Suprapubic skin (tissue), 4 donors: Measurements from ENCODE around the gene LTV1.

ENCODE experiments used
- EP300 ChIP-seq: sonication (generic); formaldehyde crosslinking; IDR thresholded peaks from one replicate; pipeline ENCODE4 v1.6.1; 2017; ENCODE audit warnings: antibody characterized with exemption
- POLR2A ChIP-seq, 2 donors: fragments of 450-650 bp; IDR thresholded peaks; one replicate each; pipeline ENCODE4 v1.6.1; 2017; ENCODE audit warnings: antibody characterized with exemption in 2 of 2, mild to moderate bottlenecking in 2 of 2, moderate library complexity in 2 of 2
- POLR2AphosphoS5 ChIP-seq, 3 donors: sonication (generic); formaldehyde crosslinking; IDR thresholded peaks; one replicate each; pipeline ENCODE4 v1.6.1; 2017; ENCODE audit warnings: antibody characterized with exemption in 3 of 3
- TF ChIP-seq, protein P1 (sequence below), 2 donors: fragments of 200-600 bp in 1 of 2; fragments of 450-650 bp in 1 of 2; sonication (generic) in 1 of 2; IDR thresholded peaks; one replicate each; pipeline ENCODE4 v1.5.1; 2016 to 2019; ENCODE audit warnings: antibody characterized with exemption in 2 of 2, mild to moderate bottlenecking in 1 of 2, moderate library complexity in 1 of 2

DNA sequence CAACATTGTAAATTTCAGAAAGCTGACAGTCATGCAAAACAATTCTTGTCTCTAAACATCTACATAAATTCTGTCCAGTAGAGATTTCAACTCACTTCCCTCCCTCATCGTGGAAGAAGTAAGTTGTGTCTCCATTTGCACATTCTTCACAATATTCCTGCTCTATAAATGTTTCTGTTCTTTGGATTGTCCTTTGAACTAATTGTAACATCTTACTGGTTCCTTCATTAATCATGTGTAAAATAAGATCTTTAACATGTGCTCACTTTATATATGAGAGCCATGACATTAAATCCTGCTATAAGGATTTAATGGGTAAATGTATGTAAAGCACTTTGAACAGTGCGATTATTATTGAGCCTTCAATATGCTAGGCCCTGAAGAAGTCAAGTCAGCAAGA is 7.0 kb upstream of the LTV1 start:
- TF ChIP-seq POLR2A (IDR thresholded peaks at IDR 0.05) (no peak), EP300 (no peak), POLR2AphosphoS5 (IDR thresholded peaks at IDR 0.05) (no peak)
- TF ChIP-seq, protein P1, sequence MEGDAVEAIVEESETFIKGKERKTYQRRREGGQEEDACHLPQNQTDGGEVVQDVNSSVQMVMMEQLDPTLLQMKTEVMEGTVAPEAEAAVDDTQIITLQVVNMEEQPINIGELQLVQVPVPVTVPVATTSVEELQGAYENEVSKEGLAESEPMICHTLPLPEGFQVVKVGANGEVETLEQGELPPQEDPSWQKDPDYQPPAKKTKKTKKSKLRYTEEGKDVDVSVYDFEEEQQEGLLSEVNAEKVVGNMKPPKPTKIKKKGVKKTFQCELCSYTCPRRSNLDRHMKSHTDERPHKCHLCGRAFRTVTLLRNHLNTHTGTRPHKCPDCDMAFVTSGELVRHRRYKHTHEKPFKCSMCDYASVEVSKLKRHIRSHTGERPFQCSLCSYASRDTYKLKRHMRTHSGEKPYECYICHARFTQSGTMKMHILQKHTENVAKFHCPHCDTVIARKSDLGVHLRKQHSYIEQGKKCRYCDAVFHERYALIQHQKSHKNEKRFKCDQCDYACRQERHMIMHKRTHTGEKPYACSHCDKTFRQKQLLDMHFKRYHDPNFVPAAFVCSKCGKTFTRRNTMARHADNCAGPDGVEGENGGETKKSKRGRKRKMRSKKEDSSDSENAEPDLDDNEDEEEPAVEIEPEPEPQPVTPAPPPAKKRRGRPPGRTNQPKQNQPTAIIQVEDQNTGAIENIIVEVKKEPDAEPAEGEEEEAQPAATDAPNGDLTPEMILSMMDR (IDR thresholded peaks at IDR 0.05) = no peak
